NK-92 (cell line): Measurements from ENCODE around the gene LAMB2.

Source experiments
- DNase-seq: peaks from one replicate; lab custom pipeline; 2025; ENCODE audit not compliant: unreplicated experiment; lab: John Stamatoyannopoulos, UW

LAMB2 gene

GRCh38 chr3:49132437-49133225 is at the start of gene LAMB2:
LAMB2 (minus strand) TSS chr3:49133050; CDS start chr3:49132867, 183 bp downstream.
- no peak for DNase-seq

GRCh38 chr3:49181351-49181750 is 48.5 kb upstream of the LAMB2 start:
- no peak for DNase-seq

GRCh38 chr3:49180116-49180515 is 47.3 kb upstream of the LAMB2 start:
- no peak for DNase-seq

- no peak for DNase-seq
Observed at GRCh38 chr3:49177073-49177472, 44.2 kb upstream of the LAMB2 start.

- no peak for DNase-seq
Observed at GRCh38 chr3:49175530-49175929, 42.7 kb upstream of the LAMB2 start.

GRCh38 chr3:49174397-49174985 is 41.6 kb upstream of the LAMB2 start:
- no peak for DNase-seq

- DNase-seq: no peak
Observed at GRCh38 chr3:49173792-49174170, 40.9 kb upstream of the LAMB2 start.

- no peak for DNase-seq
Observed at GRCh38 chr3:49173116-49173791, 40.4 kb upstream of the LAMB2 start.

GRCh38 chr3:49172551-49173041 is 39.7 kb upstream of the LAMB2 start:
- DNase-seq: no peak

GRCh38 chr3:49171775-49172500 is 39.1 kb upstream of the LAMB2 start:
- DNase-seq: no peak

GRCh38 chr3:49171119-49171774 is 38.4 kb upstream of the LAMB2 start, which contains the start of gene KLHDC8B:
KLHDC8B (plus strand) TSS chr3:49171598; CDS start chr3:49172770, 1,172 bp downstream.
- no peak for DNase-seq

- no peak for DNase-seq
Observed at GRCh38 chr3:49170744-49171118, 37.9 kb upstream of the LAMB2 start.

- no peak for DNase-seq
Observed at GRCh38 chr3:49166752-49167556, 34.1 kb upstream of the LAMB2 start.

- DNase-seq: no peak
Observed at GRCh38 chr3:49165771-49166751, 33.2 kb upstream of the LAMB2 start, which contains the start of gene CCDC71. CCDC71 (minus strand) TSS chr3:49166331; CDS start chr3:49164208, 2,123 bp downstream.

- no peak for DNase-seq
Observed at GRCh38 chr3:49164983-49165720, 32.3 kb upstream of the LAMB2 start.

GRCh38 chr3:49163609-49164008 is 30.8 kb upstream of the LAMB2 start:
- DNase-seq: no peak

- DNase-seq: no peak
Observed at GRCh38 chr3:49162751-49163419, 30.0 kb upstream of the LAMB2 start.
